HEK293 (cell line): ENCODE measurements around the gene DDX23.

Experiments
- ATF2 ChIP-seq: fragments of 450-650 bp; formaldehyde crosslinking; IDR thresholded peaks from 2 replicates; pipeline ENCODE4 v1.5.1; 2016; ENCODE audit warnings: missing biosample characterization, missing genetic modification characterization, low read depth
- CTCF ChIP-seq: fragments of 450-650 bp; formaldehyde crosslinking; IDR thresholded peaks from 2 replicates; pipeline ENCODE4 v1.5.1; 2016; ENCODE audit warnings: missing biosample characterization, missing genetic modification characterization
- GLIS1 ChIP-seq: fragments of 450-650 bp; formaldehyde crosslinking; IDR thresholded peaks from 2 replicates; pipeline ENCODE4 v1.5.1; 2016; ENCODE audit warnings: missing biosample characterization, missing genetic modification characterization
- MEIS1 ChIP-seq: sonication (generic); formaldehyde crosslinking; IDR thresholded peaks from 2 replicates; pipeline ENCODE4 v1.8.1; 2022; ENCODE audit warnings: missing genetic modification reagents, mild to moderate bottlenecking, borderline replicate concordance
- PRDM4 ChIP-seq: fragments of 450-650 bp; formaldehyde crosslinking; IDR thresholded peaks from 2 replicates; pipeline ENCODE4 v1.5.1; 2017; ENCODE audit warnings: missing biosample characterization, missing genetic modification characterization
- SP2 ChIP-seq: fragments of 450-650 bp; formaldehyde crosslinking; IDR thresholded peaks from 2 replicates; pipeline ENCODE4 v1.5.1; 2016; ENCODE audit warnings: missing biosample characterization, missing genetic modification characterization
- WT1 ChIP-seq: fragments of 450-650 bp; formaldehyde crosslinking; IDR thresholded peaks from 2 replicates; pipeline ENCODE4 v1.5.1; 2016; ENCODE audit warnings: missing biosample characterization, missing genetic modification characterization
- YY1 ChIP-seq: fragments of 450-650 bp; formaldehyde crosslinking; IDR thresholded peaks from 2 replicates; pipeline ENCODE4 v1.5.1; 2018; ENCODE audit warnings: missing biosample characterization, missing genetic modification characterization
- ZBTB7A ChIP-seq: fragments of 450-650 bp; formaldehyde crosslinking; IDR thresholded peaks from 2 replicates; pipeline ENCODE4 v1.5.1; 2016; ENCODE audit warnings: low read depth, missing biosample characterization, missing genetic modification characterization
- ZNF169 ChIP-seq: fragments of 450-650 bp; formaldehyde crosslinking; IDR thresholded peaks from 2 replicates; pipeline ENCODE4 v1.5.1; 2016; ENCODE audit warnings: missing biosample characterization, missing genetic modification characterization
- ZNF362 ChIP-seq: fragments of 450-650 bp; formaldehyde crosslinking; IDR thresholded peaks from 2 replicates; pipeline ENCODE4 v1.5.1; 2016; ENCODE audit warnings: missing biosample characterization, missing genetic modification characterization
- ZNF37A ChIP-seq: fragments of 450-650 bp; IDR thresholded peaks from 2 replicates; pipeline ENCODE4 v1.5.1; 2018; ENCODE audit warnings: missing biosample characterization, missing genetic modification characterization
- ZNF404 ChIP-seq: fragments of 450-650 bp; formaldehyde crosslinking; IDR thresholded peaks from 2 replicates; pipeline ENCODE4 v1.5.1; 2017; ENCODE audit warnings: missing biosample characterization, missing genetic modification characterization
- TF ChIP-seq, protein P1 (sequence below): fragments of 450-650 bp; formaldehyde crosslinking; IDR thresholded peaks from 2 replicates; pipeline ENCODE4 v1.5.1; 2016; ENCODE audit warnings: missing biosample characterization, missing genetic modification characterization

DNA sequence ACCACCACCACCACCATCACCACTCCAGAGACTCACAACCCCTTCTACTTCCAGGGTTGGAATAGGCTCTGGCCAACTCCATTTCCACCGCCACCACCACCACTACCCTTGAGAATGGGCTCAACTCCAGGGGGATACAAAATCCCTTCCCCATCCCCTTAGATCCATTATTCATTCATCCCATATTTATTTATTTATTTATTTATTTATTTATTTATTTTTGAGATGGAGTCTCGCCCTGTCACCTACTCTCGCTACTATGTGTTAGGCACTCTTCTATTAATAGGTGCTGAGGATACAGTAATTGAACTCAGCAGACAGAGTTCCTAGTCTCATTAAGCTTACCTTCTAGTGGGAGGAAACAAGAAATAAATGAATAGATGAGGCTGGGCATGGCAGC, 58.3 kb downstream of the DDX23 start:
- TF ChIP-seq CTCF (tag by site-specific recombination) (no peak), ZNF404 (tag by site-specific recombination) (no peak), YY1 (no peak), ZBTB7A (tag by site-specific recombination) (no peak), ZNF37A (tag by site-specific recombination) (no peak), GLIS1 (tag by site-specific recombination) (no peak), PRDM4 (no peak), SP2 (tag by site-specific recombination) (no peak), ATF2 (tag by site-specific recombination) (no peak), ZNF362 (tag by site-specific recombination) (no peak), WT1 (tag by site-specific recombination) (no peak), MEIS1 (no peak), ZNF169 (tag by site-specific recombination) (no peak)
- TF ChIP-seq, protein P1, sequence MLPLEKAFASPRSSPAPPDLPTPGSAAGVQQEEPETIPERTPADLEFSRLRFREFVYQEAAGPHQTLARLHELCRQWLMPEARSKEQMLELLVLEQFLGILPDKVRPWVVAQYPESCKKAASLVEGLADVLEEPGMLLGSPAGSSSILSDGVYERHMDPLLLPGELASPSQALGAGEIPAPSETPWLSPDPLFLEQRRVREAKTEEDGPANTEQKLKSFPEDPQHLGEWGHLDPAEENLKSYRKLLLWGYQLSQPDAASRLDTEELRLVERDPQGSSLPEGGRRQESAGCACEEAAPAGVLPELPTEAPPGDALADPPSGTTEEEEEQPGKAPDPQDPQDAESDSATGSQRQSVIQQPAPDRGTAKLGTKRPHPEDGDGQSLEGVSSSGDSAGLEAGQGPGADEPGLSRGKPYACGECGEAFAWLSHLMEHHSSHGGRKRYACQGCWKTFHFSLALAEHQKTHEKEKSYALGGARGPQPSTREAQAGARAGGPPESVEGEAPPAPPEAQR (tag by site-specific recombination) = no peak
